ENCODE data around the gene CXCR6. TPM values are rescaled to one million over a fixed set of nuclear protein-coding genes. Genes with fewer than 3 reads are reported as not detected.

Gene CXCR6
- total RNA-seq, 1 experiment from 2014 or later: not detected

GRCh38 chr3:45910892-45911291, 32.4 kb upstream of the CXCR6 start:
- no peaks in the 10 kb centered on the region; a peak in 1 of 7 replicates for H3K36me3 Mint-ChIP-seq (ENCODE audit: insufficient read depth in 1 of 3, low read depth in 3 of 3)
- H2BK120ac ChIP-seq (ENCODE audit: low read depth, low read length, poor library complexity, severe bottlenecking): no peak overlapping the region

More at GRCh38 chr3:45910892-45911291, 32.4 kb upstream of the CXCR6 start:
- Histone ChIP-seq H3K23ac (ENCODE audit: insufficient read length, low read depth, low read length) (no peak overlapping the region), H3K56ac (ENCODE audit: insufficient read length, low read depth, low read length) (no peak overlapping the region), H2BK5ac (ENCODE audit: insufficient read length, low read length) (no peak overlapping the region), H3K4me2 (ENCODE audit: insufficient read depth, insufficient read length, low read length) (no peak overlapping the region), H3K27ac (ENCODE audit: insufficient read length, low read depth, low read length) (no peak overlapping the region), H2BK12ac (ENCODE audit: insufficient read length, low read depth, low read length) (no peak overlapping the region), H4K5ac (ENCODE audit: insufficient read length, low read depth, low read length) (no peak overlapping the region), H2AFZ (ENCODE audit: low read length) (no peak overlapping the region), H3K79me2 (ENCODE audit: insufficient read depth, low read length) (no peaks in the 10 kb centered on the region), H3K9ac (ENCODE audit: extremely low read depth, insufficient read length, low read length) (no peak overlapping the region), H2AK5ac (ENCODE audit: insufficient read length, low read length) (no peak overlapping the region), H3K18ac (ENCODE audit: insufficient read length, low read depth, low read length) (no peak overlapping the region), H3K23me2 (ENCODE audit: insufficient read length, low read depth, low read length, poor library complexity, severe bottlenecking) (no peaks in the 10 kb centered on the region), H3K79me1 (ENCODE audit: insufficient read depth, low read depth, low read length, poor library complexity, severe bottlenecking) (no peaks in the 10 kb centered on the region), H3K14ac (ENCODE audit: insufficient read depth, low read length) (no peak overlapping the region), H4K20me1 (ENCODE audit: control insufficient read depth, insufficient read depth, insufficient read length) (no peaks in the 10 kb centered on the region), H4K91ac (ENCODE audit: insufficient read length, low read depth, low read length) (no peak overlapping the region), H3K27me3 (ENCODE audit: insufficient read depth, low read length) (no peaks in the 10 kb centered on the region), H3T11ph (ENCODE audit: low read length) (no peak overlapping the region), H3K4me1 (ENCODE audit: insufficient read depth, low read length) (no peaks in the 10 kb centered on the region; the same call in 1 of the 2 replicates), H3K9me3 (ENCODE audit: control insufficient read depth, low read depth, low read length) (no peaks in the 10 kb centered on the region), H4K8ac (replicated peaks; ENCODE audit: insufficient read length, low read depth, low read length) (no peak overlapping the region), H2BK15ac (ENCODE audit: low read depth, low read length) (no peak overlapping the region), H3K4ac (ENCODE audit: low read depth, low read length) (no peak overlapping the region), H2BK20ac (ENCODE audit: low read depth, low read length, poor library complexity, severe bottlenecking) (no peak overlapping the region)
- H3K27me3 Mint-ChIP-seq (ENCODE audit: low read depth): peaks cover 29% of the 10 kb centered on the region
- no CpG with 5 or more reads among the region's 4 CpGs for WGBS (ENCODE audit: extremely low coverage, insufficient read length, low lambda C conversion rate)
- peaks cover 4 to 7% of the 10 kb centered on the region in 2 experiments for H3K4me1 Mint-ChIP-seq
- TF ChIP-seq CTCF (conservative IDR thresholded peaks at IDR 0.05): no peak
- no peak for DNase-seq
- no peaks in the 10 kb centered on the region for H3K9me3 Mint-ChIP-seq
- no peak overlapping the region for H3K27ac Mint-ChIP-seq
- H3K4me3 Mint-ChIP-seq: no peak overlapping the region

Measured in H9 (cell line).